Measurements from ENCODE around the gene RCAN3. TPM values are rescaled to one million over a fixed set of nuclear protein-coding genes. Genes with fewer than 3 reads are reported as not detected.

The RCAN3 gene
- total and polyA plus RNA-seq, 7 donors = 3.0 to 19.1 (median 6.4) TPM

DNA sequence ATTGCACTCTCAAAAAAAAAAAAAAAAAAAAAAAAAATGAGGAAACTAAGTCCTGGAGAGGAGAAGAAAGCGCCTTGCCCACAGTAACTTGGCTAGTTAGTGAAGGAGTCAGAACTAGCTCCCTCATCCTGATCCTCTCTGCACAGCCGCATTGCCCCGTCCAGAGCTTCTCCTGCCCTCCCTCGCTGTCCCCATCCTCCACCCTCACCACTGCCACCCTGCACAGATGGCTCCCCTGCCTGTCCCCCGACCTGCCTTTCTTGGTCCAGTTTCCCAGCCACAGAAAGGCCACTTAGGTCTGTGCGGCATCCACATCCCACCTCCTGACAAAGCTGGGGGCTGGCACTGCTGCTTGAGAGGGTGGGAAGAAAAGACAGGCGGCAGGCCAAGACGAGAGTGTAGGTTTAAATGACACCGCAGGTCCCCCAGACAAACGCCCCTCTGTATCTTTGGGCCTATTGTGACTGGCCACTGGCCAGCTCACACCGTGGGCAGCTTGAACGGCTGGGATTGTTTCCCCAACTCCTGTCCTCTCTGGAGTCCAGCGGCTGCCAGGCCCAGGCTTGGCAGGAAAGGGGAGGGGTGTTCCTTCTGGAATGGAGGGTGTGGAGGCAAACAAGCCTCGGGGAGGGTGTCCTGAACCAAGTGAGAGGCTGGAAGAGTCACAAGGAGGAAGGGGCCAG lies 73.4 kb downstream of the RCAN3 start:
- WGBS, 2 donors = 52 to 71% methylated on average over 14 of the region's 14 CpGs

DNA sequence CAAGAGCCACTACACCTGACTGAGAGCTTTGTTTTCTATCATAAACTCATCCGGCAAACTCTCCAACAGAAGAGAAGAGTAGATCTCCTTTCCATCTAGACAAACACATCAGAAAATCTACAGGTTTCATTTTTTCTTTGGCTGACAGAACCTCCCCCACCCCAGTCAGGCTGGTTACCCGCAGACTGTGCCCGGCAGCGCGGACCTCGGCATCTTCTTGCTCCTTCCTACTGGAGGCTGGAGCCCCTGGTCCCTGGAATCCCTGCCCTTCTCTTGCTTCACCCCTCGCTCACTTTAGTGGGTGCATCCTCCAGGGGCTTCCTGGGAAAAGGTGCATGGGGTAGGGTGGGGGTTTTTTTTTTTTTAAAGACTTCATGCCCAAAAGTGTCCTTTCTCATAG lies 76.2 kb downstream of the RCAN3 start:
- no peaks in the 10 kb centered on the region for H3K9me3 ChIP-seq
- no peak overlapping the region for H3K27ac ChIP-seq
- H3K4me3 ChIP-seq = no peak overlapping the region
- no peaks in the 10 kb centered on the region for H3K27me3 ChIP-seq
- H3K36me3 ChIP-seq = no peaks in the 10 kb centered on the region
- intact Hi-C loops (cut with DNase I) = no loop called here
- no peak for TF ChIP-seq EP300 (IDR thresholded peaks at IDR 0.05)
- TF ChIP-seq, protein P1, sequence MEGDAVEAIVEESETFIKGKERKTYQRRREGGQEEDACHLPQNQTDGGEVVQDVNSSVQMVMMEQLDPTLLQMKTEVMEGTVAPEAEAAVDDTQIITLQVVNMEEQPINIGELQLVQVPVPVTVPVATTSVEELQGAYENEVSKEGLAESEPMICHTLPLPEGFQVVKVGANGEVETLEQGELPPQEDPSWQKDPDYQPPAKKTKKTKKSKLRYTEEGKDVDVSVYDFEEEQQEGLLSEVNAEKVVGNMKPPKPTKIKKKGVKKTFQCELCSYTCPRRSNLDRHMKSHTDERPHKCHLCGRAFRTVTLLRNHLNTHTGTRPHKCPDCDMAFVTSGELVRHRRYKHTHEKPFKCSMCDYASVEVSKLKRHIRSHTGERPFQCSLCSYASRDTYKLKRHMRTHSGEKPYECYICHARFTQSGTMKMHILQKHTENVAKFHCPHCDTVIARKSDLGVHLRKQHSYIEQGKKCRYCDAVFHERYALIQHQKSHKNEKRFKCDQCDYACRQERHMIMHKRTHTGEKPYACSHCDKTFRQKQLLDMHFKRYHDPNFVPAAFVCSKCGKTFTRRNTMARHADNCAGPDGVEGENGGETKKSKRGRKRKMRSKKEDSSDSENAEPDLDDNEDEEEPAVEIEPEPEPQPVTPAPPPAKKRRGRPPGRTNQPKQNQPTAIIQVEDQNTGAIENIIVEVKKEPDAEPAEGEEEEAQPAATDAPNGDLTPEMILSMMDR (IDR thresholded peaks at IDR 0.05) = no peak
- TF ChIP-seq POLR2A (IDR thresholded peaks at IDR 0.05) = no peak
- TF ChIP-seq POLR2AphosphoS5 (IDR thresholded peaks at IDR 0.05) = no peak
- no peak for DNase-seq
- 83 to 94% methylated on average over 7 of the region's 7 CpGs for WGBS, 2 donors
- H3K4me1 ChIP-seq = no peaks in the 10 kb centered on the region

More for the DNA sequence above, 73.4 kb downstream of the RCAN3 start:
- Histone ChIP-seq H3K36me3 (no peaks in the 10 kb centered on the region), H3K27ac (no peak overlapping the region), H3K4me1 (no peaks in the 10 kb centered on the region), H3K27me3 (no peaks in the 10 kb centered on the region), H3K9me3 (no peaks in the 10 kb centered on the region), H3K4me3 (no peak overlapping the region)
- TF ChIP-seq POLR2A (IDR thresholded peaks at IDR 0.05) = no peak
- no peak for TF ChIP-seq EP300 (IDR thresholded peaks at IDR 0.05)
- TF ChIP-seq, protein P1 (IDR thresholded peaks at IDR 0.05) = no peak
- TF ChIP-seq POLR2AphosphoS5 (IDR thresholded peaks at IDR 0.05) = no peak
- no peak for DNase-seq
- intact Hi-C loops (cut with DNase I) = no loop called here

DNA sequence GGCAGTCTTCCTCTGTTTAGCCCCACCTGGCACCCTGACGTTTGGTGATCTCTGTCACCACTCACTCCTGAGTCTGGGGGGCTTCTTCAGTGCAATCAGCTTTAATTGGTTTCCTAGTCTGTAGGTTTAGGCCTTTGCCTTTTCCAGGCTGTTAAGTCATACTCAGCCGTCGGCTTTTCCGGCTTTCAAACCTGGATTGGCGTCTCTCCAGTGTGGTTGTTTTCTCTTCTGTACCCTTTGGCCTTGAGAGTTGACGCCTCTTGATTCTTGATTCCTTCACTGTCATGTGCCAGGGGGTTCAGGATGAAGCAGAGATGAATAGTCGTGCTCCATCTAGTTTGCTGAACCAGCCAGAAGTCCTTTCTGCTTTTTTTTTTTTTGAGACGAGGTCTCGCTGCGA lies 78.1 kb downstream of the RCAN3 start:
- Histone ChIP-seq H3K36me3 (no peaks in the 10 kb centered on the region), H3K4me3 (no peak overlapping the region), H3K27me3 (no peaks in the 10 kb centered on the region), H3K4me1 (no peaks in the 10 kb centered on the region), H3K27ac (no peak overlapping the region), H3K9me3 (no peaks in the 10 kb centered on the region)
- TF ChIP-seq POLR2AphosphoS5 (IDR thresholded peaks at IDR 0.05) = no peak
- TF ChIP-seq EP300 (IDR thresholded peaks at IDR 0.05) = no peak
- TF ChIP-seq POLR2A (IDR thresholded peaks at IDR 0.05) = no peak
- TF ChIP-seq, protein P1 (IDR thresholded peaks at IDR 0.05) = no peak
- intact Hi-C loops (cut with DNase I) = no loop called here
- DNase-seq = no peak
- WGBS, 2 donors = 47 to 76% methylated on average over 10 of the region's 10 CpGs

DNA sequence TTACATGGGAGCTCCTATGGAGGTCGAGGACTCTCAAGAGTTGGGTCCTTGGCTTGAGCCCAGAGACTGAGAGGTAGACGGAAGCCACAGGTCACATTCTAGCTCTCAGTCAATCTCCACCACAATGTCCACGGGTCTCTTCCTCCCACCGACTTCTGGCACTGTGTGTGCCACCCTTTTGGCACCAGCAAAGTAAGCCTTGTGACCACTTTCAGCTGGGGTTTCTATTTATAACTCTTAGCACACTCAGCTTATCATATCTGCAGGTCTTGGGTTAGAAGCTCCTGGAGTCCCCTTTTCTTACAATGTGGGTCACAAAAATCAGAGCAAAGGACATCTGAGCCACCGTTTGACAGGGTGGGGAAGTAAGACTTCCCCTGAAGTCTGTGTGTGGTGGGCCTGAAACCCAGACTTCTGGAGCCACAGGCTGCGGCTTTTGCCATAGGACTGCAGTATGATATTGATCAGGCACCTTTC lies 81.6 kb downstream of the RCAN3 start:
- no peak overlapping the region for H3K4me3 ChIP-seq
- peaks cover 0 to 5% (median 0%) of the 10 kb centered on the region in 3 donors for H3K27me3 ChIP-seq
- TF ChIP-seq, protein P1 (IDR thresholded peaks at IDR 0.05) = no peak
- TF ChIP-seq POLR2AphosphoS5 (IDR thresholded peaks at IDR 0.05) (no peak), POLR2A (IDR thresholded peaks at IDR 0.05) (no peak), EP300 (IDR thresholded peaks at IDR 0.05) (no peak)
- no peaks in the 10 kb centered on the region for H3K4me1 ChIP-seq
- no peaks in the 10 kb centered on the region for H3K36me3 ChIP-seq
- no peaks in the 10 kb centered on the region for H3K9me3 ChIP-seq
- 49 to 69% methylated on average over 6 of the region's 6 CpGs for WGBS, 2 donors
- no peak overlapping the region for H3K27ac ChIP-seq
- no peak for DNase-seq
- intact Hi-C loops (cut with DNase I) = no loop called here

All from sigmoid colon (tissue), 7 donors.